Epithelial cell of proximal tubule (primary cell): ENCODE measurements around the gene DMRT2. TPM values are rescaled to one million over a fixed set of nuclear protein-coding genes. Genes with fewer than 3 reads are reported as not detected.

ENCODE experiments used
- DNase-seq: peaks from one replicate; pipeline ENCODE4 v3.0.0-alpha.2; 2011; ENCODE audit warnings: low read depth
- H3K4me3 ChIP-seq: 2 replicates; pipeline ENCODE4 v1.5.1; 2011; ENCODE audit warnings: low read depth, mild to moderate bottlenecking, low read length
- total RNA-seq: library from RNA; depleted of rRNA; stranded (reverse); fragments of >200 nt; gene quantifications from 2 replicates; pipeline ENCODE4 v1.2.3, GENCODE V29; 2015
- TF ChIP-seq, protein P1 (sequence below): conservative IDR thresholded peaks from 2 replicates; pipeline ENCODE4 v1.5.1; 2012; ENCODE audit warnings: low read depth, mild to moderate bottlenecking, low read length

The DMRT2 gene
- total RNA-seq, 1 donor from 2014 or later, result 0.35 TPM

DNA sequence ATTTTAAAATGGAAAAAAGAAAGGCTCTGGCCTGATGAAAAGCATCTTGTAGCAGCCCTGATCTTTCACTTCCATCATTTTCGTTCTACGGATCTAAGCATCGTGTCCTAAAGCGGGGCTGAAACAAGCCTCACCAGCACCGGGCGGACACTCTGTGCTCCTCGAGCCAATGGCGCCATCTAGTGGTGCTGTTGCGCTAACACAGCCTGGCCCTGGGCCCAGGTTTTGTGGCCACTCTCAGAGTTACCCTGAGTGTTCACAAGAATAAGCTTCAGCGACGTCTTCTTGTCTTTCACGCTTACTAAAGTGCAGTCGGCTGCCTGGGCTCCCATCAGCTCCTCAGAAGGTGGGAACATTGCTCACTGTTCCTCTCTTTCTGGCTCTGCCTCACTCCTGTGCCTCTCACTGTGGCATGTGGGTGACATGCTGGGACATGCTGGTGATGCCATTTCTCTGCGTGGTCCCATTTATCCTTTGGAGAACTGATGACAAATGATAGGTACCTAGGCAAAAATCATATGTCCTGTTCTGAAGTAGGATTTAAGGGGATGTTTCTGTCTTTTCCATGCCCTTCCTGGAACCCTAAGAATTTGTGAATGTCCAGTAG is 41.0 kb upstream of the DMRT2 start:
- no peak overlapping the region for H3K4me3 ChIP-seq
- TF ChIP-seq, protein P1, sequence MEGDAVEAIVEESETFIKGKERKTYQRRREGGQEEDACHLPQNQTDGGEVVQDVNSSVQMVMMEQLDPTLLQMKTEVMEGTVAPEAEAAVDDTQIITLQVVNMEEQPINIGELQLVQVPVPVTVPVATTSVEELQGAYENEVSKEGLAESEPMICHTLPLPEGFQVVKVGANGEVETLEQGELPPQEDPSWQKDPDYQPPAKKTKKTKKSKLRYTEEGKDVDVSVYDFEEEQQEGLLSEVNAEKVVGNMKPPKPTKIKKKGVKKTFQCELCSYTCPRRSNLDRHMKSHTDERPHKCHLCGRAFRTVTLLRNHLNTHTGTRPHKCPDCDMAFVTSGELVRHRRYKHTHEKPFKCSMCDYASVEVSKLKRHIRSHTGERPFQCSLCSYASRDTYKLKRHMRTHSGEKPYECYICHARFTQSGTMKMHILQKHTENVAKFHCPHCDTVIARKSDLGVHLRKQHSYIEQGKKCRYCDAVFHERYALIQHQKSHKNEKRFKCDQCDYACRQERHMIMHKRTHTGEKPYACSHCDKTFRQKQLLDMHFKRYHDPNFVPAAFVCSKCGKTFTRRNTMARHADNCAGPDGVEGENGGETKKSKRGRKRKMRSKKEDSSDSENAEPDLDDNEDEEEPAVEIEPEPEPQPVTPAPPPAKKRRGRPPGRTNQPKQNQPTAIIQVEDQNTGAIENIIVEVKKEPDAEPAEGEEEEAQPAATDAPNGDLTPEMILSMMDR, result peak; percentile 96
- DNase-seq, result no peak

GRCh38 chr9:1013021-1013420 is 37.1 kb upstream of the DMRT2 start:
- DNase-seq, result no peak
- TF ChIP-seq, protein P1, result no peak
- no peak overlapping the region for H3K4me3 ChIP-seq

DNA sequence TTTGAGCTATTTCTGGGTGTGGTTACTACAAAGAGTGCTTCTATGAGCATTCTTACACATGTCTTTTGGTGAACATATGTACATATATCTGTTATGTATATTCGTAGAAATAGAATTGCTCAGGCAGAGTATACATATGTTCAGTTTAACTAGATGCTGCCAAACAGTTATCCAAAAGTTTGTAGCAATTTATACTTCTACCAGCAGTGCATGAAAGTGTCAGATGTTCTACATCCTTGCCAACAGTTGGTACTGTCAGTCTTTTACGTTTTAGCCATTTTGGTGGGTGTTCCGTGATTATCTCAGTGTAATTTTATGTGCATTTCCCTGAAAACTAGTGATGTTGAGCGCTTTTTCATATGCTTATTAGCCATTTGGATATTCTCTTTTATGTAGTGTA is 35.9 kb upstream of the DMRT2 start:
- H3K4me3 ChIP-seq, result no peak overlapping the region
- TF ChIP-seq, protein P1, result no peak
- no peak for DNase-seq

DNA sequence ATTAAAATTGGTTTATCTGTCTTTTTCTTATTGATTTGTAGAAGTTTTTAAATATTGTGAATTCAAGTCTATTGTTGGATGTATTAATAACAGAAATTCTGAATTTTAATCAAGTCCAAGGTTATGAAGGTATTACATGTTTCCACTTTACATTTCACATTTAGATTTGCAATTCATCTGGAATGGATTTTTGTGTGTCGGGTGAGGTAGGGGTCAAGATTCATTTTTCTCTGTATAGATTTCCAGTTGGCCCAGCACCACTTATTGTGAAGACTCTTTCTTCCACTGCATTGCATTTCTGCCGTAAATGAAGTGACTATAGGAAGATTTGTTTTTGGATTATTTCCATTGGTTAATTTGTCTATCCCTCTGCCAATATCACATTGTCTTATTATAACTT is 35.5 kb upstream of the DMRT2 start:
- no peak for DNase-seq
- TF ChIP-seq, protein P1, result no peak

DNA sequence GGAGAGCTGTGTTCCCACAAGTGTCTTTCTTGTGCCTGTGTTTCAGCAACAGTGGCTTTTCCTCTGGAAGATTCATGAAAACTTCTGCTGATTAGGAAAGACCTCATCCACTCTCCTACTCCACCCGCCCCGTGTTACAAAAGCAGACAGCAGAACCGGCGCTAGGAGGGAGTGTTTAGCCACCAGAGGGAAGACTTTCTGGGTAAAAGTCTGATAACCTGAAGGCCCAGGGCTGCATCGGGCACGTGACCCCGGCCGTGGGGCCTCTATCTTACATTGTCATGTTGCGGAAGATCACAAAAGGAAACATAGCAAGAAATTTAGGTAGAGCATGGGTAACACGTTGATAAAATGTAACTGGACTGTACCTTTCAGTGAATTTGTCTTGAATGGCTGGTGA is 32.0 kb upstream of the DMRT2 start:
- no peak for DNase-seq
- TF ChIP-seq, protein P1, result peak; percentile 57
- H3K4me3 ChIP-seq, result no peak overlapping the region

More for the DNA sequence above, 35.5 kb upstream of the DMRT2 start:
- no peak overlapping the region for H3K4me3 ChIP-seq

DNA sequence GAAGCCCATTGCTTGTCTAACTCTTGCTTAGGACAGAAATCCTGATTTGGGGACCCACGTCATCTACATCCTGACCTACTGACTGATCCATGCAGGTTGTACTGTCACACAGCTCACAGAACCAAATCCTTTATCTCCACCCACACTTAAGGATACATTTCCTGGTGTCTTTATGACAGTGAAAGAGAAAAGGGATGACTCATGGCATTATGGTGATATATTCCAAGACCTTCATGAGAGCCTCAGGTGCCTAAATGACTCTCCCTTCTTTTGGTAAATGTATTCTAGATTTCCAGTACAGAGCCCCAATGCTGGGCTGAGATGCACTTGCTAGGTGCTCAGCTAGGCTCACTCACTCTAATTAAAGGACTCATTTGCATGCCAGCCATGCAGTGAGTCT is 26.0 kb upstream of the DMRT2 start:
- TF ChIP-seq, protein P1, result no peak
- no peak overlapping the region for H3K4me3 ChIP-seq
- no peak for DNase-seq

- TF ChIP-seq, protein P1, result no peak
- H3K4me3 ChIP-seq, result no peak overlapping the region
- no peak for DNase-seq
Measured at GRCh38 chr9:1025131-1025530, 25.0 kb upstream of the DMRT2 start.
